Right lobe of liver (tissue), 4 donors: ENCODE results near the gene NLRC5.

Source experiments
- POLR2A ChIP-seq: fragments of 450-650 bp; IDR thresholded peaks from one replicate; pipeline ENCODE4 v1.6.1; 2017; ENCODE audit warnings: antibody characterized with exemption, mild to moderate bottlenecking
- TF ChIP-seq, protein P1 (sequence below), 4 donors: fragments of 200-600 bp in 3 of 4; fragments of 450-650 bp in 1 of 4; IDR thresholded peaks; one replicate each; pipeline versions ENCODE4 v1.5.1 to v1.8.0; 2016 to 2022; ENCODE audit warnings: antibody characterized with exemption in 4 of 4, mild to moderate bottlenecking in 2 of 4
- donor health status: DM: no; HTN: no; CAD: no.
- donor health status: DM: no; HTN: no; CAD: no.
- donor health status: DM: no; HTN: yes; CAD: no.

DNA sequence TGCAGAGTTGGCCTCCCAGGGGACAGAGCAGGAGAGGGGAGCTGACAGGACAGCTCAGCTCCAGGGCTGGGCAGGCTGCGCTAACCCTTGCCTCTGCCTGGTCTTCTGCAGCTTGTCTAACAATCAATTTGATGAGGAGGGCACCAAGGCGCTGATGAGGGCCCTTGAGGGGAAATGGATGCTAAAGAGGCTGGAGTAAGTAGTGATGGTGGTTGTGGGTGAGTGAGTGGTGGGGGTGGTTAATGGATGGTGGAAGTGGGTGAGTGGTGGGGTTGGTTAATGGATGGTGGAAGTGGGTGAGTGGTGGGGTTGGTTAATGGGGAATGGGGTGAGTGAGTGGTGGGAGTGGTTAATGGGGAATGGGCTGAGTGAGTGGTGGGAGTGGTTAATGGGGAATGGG lies 81.1 kb downstream of the NLRC5 start:
- TF ChIP-seq, protein P1, sequence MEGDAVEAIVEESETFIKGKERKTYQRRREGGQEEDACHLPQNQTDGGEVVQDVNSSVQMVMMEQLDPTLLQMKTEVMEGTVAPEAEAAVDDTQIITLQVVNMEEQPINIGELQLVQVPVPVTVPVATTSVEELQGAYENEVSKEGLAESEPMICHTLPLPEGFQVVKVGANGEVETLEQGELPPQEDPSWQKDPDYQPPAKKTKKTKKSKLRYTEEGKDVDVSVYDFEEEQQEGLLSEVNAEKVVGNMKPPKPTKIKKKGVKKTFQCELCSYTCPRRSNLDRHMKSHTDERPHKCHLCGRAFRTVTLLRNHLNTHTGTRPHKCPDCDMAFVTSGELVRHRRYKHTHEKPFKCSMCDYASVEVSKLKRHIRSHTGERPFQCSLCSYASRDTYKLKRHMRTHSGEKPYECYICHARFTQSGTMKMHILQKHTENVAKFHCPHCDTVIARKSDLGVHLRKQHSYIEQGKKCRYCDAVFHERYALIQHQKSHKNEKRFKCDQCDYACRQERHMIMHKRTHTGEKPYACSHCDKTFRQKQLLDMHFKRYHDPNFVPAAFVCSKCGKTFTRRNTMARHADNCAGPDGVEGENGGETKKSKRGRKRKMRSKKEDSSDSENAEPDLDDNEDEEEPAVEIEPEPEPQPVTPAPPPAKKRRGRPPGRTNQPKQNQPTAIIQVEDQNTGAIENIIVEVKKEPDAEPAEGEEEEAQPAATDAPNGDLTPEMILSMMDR (IDR thresholded peaks at IDR 0.05) = no peak
- TF ChIP-seq POLR2A = no peak
